GM12878 (cell line): ENCODE data around the gene NUP155. TPM values are rescaled to one million over a fixed set of nuclear protein-coding genes. Genes with fewer than 3 reads are reported as not detected.
"Not testable (repeated sequence)": the region's sequence is repeated elsewhere in the genome, so short reads cannot be mapped to it uniquely, and the experiment has no call there.

Experiments used
- ATAC-seq: fragments of 200-7000 bp; cut with Tn5 transposase; 3 replicates; pipeline ENCODE4 v1.9.1; 2020; ENCODE audit warnings: mild to moderate bottlenecking, moderate library complexity
- BruUV-seq: library from RNA; stranded (reverse); fragments of 400-500 nt; replicated peaks from 2 replicates; lab custom pipeline; 2021; lab: Mats Ljungman, UMichigan
- CTCF ChIA-PET: fragments of 300-600 bp; sonication (Branson Sonifier 250); formaldehyde crosslinking; extraction: SDS; loops from one replicate; lab custom pipeline; 2021; ENCODE audit warnings: inconsistent platforms; lab: Yijun Ruan, JAX
- POLR2A ChIA-PET: fragments of 350-600 bp; formaldehyde crosslinking; extraction: SDS; loops from one replicate; lab custom pipeline; 2021; ENCODE audit warnings: inconsistent platforms; lab: Charles Lee
- RAD21 ChIA-PET: fragments of 300-600 bp; sonication (Branson Sonifier 250); formaldehyde crosslinking; loops from one replicate; lab custom pipeline; 2023; ENCODE audit warnings: antibody characterized with exemption; ENCODE audit not compliant: unreplicated experiment; lab: Charles Lee
- SMC1A ChIA-PET: fragments of 300-600 bp; sonication (Branson Sonifier 250); formaldehyde crosslinking; loops from one replicate; lab custom pipeline; 2023; ENCODE audit not compliant: unreplicated experiment, uncharacterized antibody; lab: Charles Lee
- DNase-seq: peaks from one replicate; pipeline ENCODE4 v3.0.0-alpha.2; 2011; ENCODE audit warnings: low read depth, low spot score
- FAIRE-seq: peaks from 3 replicates; lab custom pipeline; 2011; peaks lifted over from hg19 to GRCh38; lab: Jason Lieb, UNC
- H2AFZ ChIP-seq: 2 replicates; pipeline ENCODE4 v1.6.0; 2011; ENCODE audit warnings: low read depth, low read length, control low read depth; ENCODE audit not compliant: control insufficient read depth
- H3K27ac ChIP-seq: 2 replicates; pipeline ENCODE4 v1.5.1; 2011; ENCODE audit warnings: control low read depth; ENCODE audit not compliant: control insufficient read depth, insufficient read depth
- H3K27me3 ChIP-seq, 2 experiments: replicated peaks in 1 of 2; 2 replicates each; pipeline versions ENCODE4 v1.6.0 to v1.6.1; 2011; ENCODE audit warnings: low read length in 1 of 2; ENCODE audit not compliant: control insufficient read depth in 2 of 2, insufficient read depth in 2 of 2
- H3K36me3 ChIP-seq, 2 experiments: 2 replicates each; pipeline ENCODE4 v1.5.1; 2011; ENCODE audit warnings: low read length in 1 of 2; ENCODE audit not compliant: control insufficient read depth in 2 of 2, insufficient read depth in 2 of 2
- H3K4me1 ChIP-seq: 2 replicates; pipeline ENCODE4 v1.6.1; 2011; ENCODE audit warnings: mild to moderate bottlenecking, low read length, moderate library complexity, mixed read lengths; ENCODE audit not compliant: control insufficient read depth, insufficient read depth
- H3K4me2 ChIP-seq: 2 replicates; pipeline ENCODE4 v1.6.0; 2011; ENCODE audit warnings: control low read depth; ENCODE audit not compliant: control insufficient read depth, insufficient read depth
- H3K4me3 ChIP-seq: fragments of 200-600 bp; sonication (generic); 2 replicates; pipeline ENCODE4 v1.5.1; 2016
- H3K79me2 ChIP-seq: 2 replicates; pipeline ENCODE4 v1.6.0; 2011; ENCODE audit warnings: low read length; ENCODE audit not compliant: control insufficient read depth, insufficient read depth
- H3K9ac ChIP-seq: 2 replicates; pipeline ENCODE4 v1.8.0; 2011; ENCODE audit warnings: low read length, control low read depth, mixed read lengths; ENCODE audit not compliant: control insufficient read depth, insufficient read depth
- H3K9me3 ChIP-seq: replicated peaks from 3 replicates; pipeline ENCODE4 v1.5.1; 2011; ENCODE audit warnings: mild to moderate bottlenecking, low read length; ENCODE audit not compliant: control insufficient read depth, insufficient read depth
- H4K20me1 ChIP-seq: 2 replicates; pipeline ENCODE4 v1.6.0; 2011; ENCODE audit not compliant: control insufficient read depth, insufficient read depth
- ATF2 ChIP-seq: IDR thresholded peaks from 2 replicates; pipeline ENCODE4 v1.6.1; 2012; ENCODE audit warnings: low read length, inconsistent platforms
- BCL11A ChIP-seq: IDR thresholded peaks from 2 replicates; pipeline ENCODE4 v1.6.1; 2011; ENCODE audit warnings: low read depth, low read length
- BHLHE40 ChIP-seq, 2 experiments: fragments of 450-650 bp in 1 of 2; IDR thresholded peaks; 2 replicates each; pipeline ENCODE4 v1.6.1; 2011 to 2017; ENCODE audit warnings: low read depth in 2 of 2, borderline replicate concordance in 1 of 2, improper control_type of control experiment in 1 of 2, low read length in 1 of 2, mild to moderate bottlenecking in 1 of 2
- DPF2 ChIP-seq: fragments of 450-650 bp; IDR thresholded peaks from 2 replicates; pipeline ENCODE4 v1.6.1; 2017; ENCODE audit warnings: mild to moderate bottlenecking
- ETV6 ChIP-seq, 2 experiments: fragments of 450-650 bp in 1 of 2; IDR thresholded peaks in 1 of 2; conservative IDR thresholded peaks in 1 of 2; 2 replicates each; pipeline ENCODE4 v1.6.1; 2014; ENCODE audit warnings: antibody characterized with exemption in 1 of 2, borderline replicate concordance in 1 of 2, low read depth in 1 of 2, mild to moderate bottlenecking in 1 of 2, moderate library complexity in 1 of 2
- HDGF ChIP-seq: fragments of 450-650 bp; IDR thresholded peaks from 2 replicates; pipeline ENCODE4 v1.6.1; 2016; ENCODE audit warnings: antibody characterized with exemption
- MYC ChIP-seq: IDR thresholded peaks from 2 replicates; pipeline ENCODE4 v1.6.1; 2011; ENCODE audit warnings: mild to moderate bottlenecking, low read length, moderate library complexity, inconsistent platforms; ENCODE audit not compliant: insufficient read depth, insufficient replicate concordance, insufficient read length, severe bottlenecking
- PAX8 ChIP-seq: fragments of 450-650 bp; IDR thresholded peaks from 2 replicates; pipeline ENCODE4 v1.6.1; 2017; ENCODE audit warnings: mild to moderate bottlenecking, moderate library complexity
- PRDM15 ChIP-seq: fragments of 450-650 bp; formaldehyde crosslinking; IDR thresholded peaks from 2 replicates; pipeline ENCODE4 v1.4.0; 2020; ENCODE audit warnings: mild to moderate bottlenecking, moderate library complexity
- SMARCA5 ChIP-seq: fragments of 450-650 bp; IDR thresholded peaks from 2 replicates; pipeline ENCODE4 v1.6.1; 2017; ENCODE audit warnings: mild to moderate bottlenecking
- SUPT20H ChIP-seq: IDR thresholded peaks from 2 replicates; pipeline ENCODE4 v1.6.1; 2011; ENCODE audit warnings: low read depth, mild to moderate bottlenecking, low read length, moderate library complexity, borderline replicate concordance; ENCODE audit not compliant: control insufficient read depth
- WGBS: methylation state at CpG from one replicate; pipeline ENCODE4 v1.1.6; 2016; ENCODE audit warnings: low lambda C conversion rate; ENCODE audit not compliant: insufficient replicate concordance, insufficient coverage; ENCODE audit errors: missing lambda C conversion rate; 5-methylcytosine and 5-hydroxymethylcytosine counted together
- in situ Hi-C: fragments of 300-500 bp; cut with MboI; formaldehyde crosslinking; loops from 9 replicates; pipeline ENCODE4 v1.14.3; 2018; ENCODE audit warnings: mixed read lengths
- intact Hi-C: fragments of 100-400 bp; cut with micrococcal nuclease; formaldehyde crosslinking; loops from one replicate; pipeline ENCODE4 v1.14.2; 2022; ENCODE audit not compliant: unreplicated experiment
- polyA plus RNA-seq, 11 experiments: library from polyadenylated mRNA; depleted of rRNA in 4 of 11; unstranded in 6 of 11; stranded (reverse) in 5 of 11; fragments of >200 nt; fragmentation: Nextera tagmentation in 4 of 11; fragmentation: Illumina TruSeq in 1 of 11; extraction: Ambion mirVana in 4 of 11; extraction: Trizol in 1 of 11; gene quantifications; 1 replicate in 1 of 11; 2 replicates in 10 of 11; pipeline versions ENCODE4 v1.2.1 to v1.2.3, GENCODE V29; 2011 to 2016; ENCODE audit warnings: inconsistent platforms in 2 of 11, missing spikeins in 2 of 11, low read depth in 1 of 11
- total RNA-seq, 4 experiments: library from RNA; depleted of rRNA in 3 of 4; stranded (reverse); fragments of >200 nt in 3 of 4; fragmentation: Illumina TruSeq in 1 of 4; extraction: Trizol in 1 of 4; gene quantifications; 2 replicates each; pipeline versions ENCODE4 v1.2.1 to v1.2.3, GENCODE V29; 2013 to 2021

The NUP155 gene
- total and polyA plus RNA-seq, 10 of the 15 experiments (the other 5 are each of a cell fraction or from before 2014, with no cell fraction given) = 15.9 to 58.6 (median 37.1) TPM

DNA sequence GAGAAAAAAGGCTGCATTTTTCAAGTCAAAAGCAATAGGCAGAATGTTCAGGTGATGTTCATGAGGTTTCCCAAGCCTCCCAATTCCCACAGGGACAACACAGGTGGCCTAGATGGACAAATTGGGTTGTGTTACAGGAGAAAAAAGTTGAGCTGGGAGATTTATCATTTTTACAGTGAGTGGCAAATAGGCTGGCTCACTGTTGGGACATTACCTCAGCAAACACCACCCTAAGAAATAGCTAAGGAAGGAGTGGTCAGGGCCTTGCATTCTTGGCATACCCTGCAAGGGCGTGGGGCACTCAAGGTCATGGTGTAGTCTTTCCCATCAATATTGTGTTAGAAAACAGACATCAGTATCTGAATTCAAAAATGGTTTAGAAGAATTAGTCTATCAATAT is 98.4 kb downstream of the NUP155 start (continued):
- TF ChIP-seq SMARCA5 (no peak), PAX8 (no peak), BCL11A (no peak), HDGF (no peak)

DNA sequence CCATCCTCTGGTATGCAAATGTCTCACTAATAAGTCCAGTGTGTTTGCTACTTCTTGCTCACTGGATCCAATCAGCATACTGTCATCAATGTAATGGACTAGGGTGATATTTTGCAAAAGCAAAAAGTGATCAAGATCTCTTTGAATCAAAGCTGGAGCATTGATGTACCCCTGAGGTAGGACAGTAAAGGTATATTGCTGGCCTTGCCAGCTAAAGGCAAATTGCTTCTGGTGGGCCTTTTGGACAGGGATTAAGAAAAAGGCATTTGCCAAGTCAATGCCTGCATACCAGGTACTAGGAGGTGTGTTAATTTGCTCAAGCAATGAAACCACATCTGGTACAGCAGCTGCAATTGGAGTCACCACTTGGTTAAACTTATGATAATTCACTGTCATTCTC is 102.8 kb downstream of the NUP155 start:
- H3K4me2 ChIP-seq, H2AFZ ChIP-seq, H3K9me3 ChIP-seq, H4K20me1 ChIP-seq, H3K79me2 ChIP-seq, H3K27me3 ChIP-seq, H3K4me3 ChIP-seq, H3K9ac ChIP-seq, in situ Hi-C loops, FAIRE-seq, DNase-seq, SMC1A ChIA-PET, BruUV-seq, H3K27ac ChIP-seq, CTCF ChIA-PET, H3K36me3 ChIP-seq, H3K4me1 ChIP-seq, ATAC-seq, POLR2A ChIA-PET, intact Hi-C loops, RAD21 ChIA-PET: not testable (repeated sequence)

DNA sequence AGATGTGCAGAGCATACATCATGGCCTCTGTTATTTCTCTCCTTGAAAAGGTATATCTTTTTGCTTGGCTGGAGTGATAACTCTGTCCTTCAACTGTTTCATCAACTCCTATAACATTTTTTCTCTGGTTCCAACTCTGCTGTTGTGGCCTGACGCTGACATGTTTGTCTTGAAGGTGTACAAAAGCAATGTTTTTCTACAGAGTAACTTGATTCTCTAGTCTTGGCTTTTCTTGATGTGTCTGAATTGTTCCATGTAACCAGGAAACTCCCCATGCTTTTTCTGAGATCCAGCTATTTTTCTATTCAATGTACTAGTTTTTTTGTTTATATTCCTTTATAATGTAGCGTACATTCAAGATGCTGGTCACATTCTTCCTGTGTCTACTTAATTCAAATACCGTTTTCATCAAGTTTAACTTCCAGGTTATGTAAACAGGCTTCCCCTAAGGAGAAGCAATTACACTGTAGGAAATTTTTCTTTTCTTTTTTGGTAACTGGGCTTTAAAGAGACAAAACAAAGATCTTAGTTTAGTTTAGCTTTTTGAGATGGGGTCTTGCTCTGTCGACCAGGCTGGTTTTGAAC is 115.0 kb downstream of the NUP155 start:
- Histone ChIP-seq H3K36me3 (no peaks in the 10 kb centered on the region), H3K27ac (no peak overlapping the region), H3K9me3 (peaks cover 2% of the 10 kb centered on the region; the same call in 1 of the 3 replicates), H4K20me1 (no peaks in the 10 kb centered on the region), H3K79me2 (no peaks in the 10 kb centered on the region), H3K9ac (no peak overlapping the region), H3K4me3 (no peak overlapping the region), H3K4me2 (no peak overlapping the region), H2AFZ (no peak overlapping the region), H3K4me1 (no peaks in the 10 kb centered on the region), H3K27me3 (no peaks in the 10 kb centered on the region)
- POLR2A ChIA-PET = no interaction called here
- RAD21 ChIA-PET = no interaction called here
- WGBS = 84% methylated on average over 4 of the region's 4 CpGs
- intact Hi-C loops = no loop called here
- SMC1A ChIA-PET = no interaction called here
- in situ Hi-C loops = no loop called here
- no TSS peak for BruUV-seq
- DNase-seq (no peak), ATAC-seq (no peak), FAIRE-seq (no peak)
- CTCF ChIA-PET = interaction anchor here (0.7 kb wide), 1 partner anchor 405 kb away, joined by 3 read pairs; no protein-coding TSS in a partner anchor
- TF ChIP-seq PRDM15 (CRISPR knock-in tag) = no peak
- TF ChIP-seq ATF2 = no peak
- TF ChIP-seq SUPT20H = no peak
- TF ChIP-seq MYC = no peak
- TF ChIP-seq ETV6 (conservative IDR thresholded peaks at IDR 0.05 in 1 of 2, IDR thresholded peaks at IDR 0.05 in 1 of 2; ENCODE audit: borderline replicate concordance in 1 of 2, low read depth in 1 of 2) = no peak
- TF ChIP-seq DPF2 = no peak
- no peak for TF ChIP-seq BHLHE40 (IDR thresholded peaks at IDR 0.05; ENCODE audit: borderline replicate concordance in 1 of 2, low read depth in 2 of 2, low read length in 1 of 2)
